ENCODE measurements around the gene CYP4A22. TPM values are rescaled to one million over a fixed set of nuclear protein-coding genes. Genes with fewer than 3 reads are reported as not detected.
"Not testable (repeated sequence)": the region's sequence is repeated elsewhere in the genome, so short reads cannot be mapped to it uniquely, and the experiment has no call there.

Gene CYP4A22
- total RNA-seq, 2 donors from 2014 or later, result not detected

DNA sequence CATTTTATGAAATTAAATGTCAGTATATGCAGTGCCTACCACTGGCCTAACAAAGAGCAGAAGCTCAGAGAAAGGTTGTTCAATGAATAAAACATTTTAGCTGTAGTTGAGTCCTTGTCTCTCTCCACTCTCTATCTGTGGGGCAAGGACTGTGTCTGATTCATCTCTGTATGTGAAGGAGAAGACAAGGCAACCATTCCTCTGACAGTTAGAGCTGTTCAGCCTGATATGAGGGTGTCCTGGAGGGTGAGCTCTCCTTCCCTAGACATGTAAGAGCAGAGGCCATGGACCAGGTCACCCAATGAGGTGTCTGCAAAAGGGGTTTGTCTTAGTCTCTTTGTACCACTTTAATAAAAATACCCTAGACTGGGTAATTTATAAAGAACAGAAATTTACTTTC lies 57.1 kb downstream of the CYP4A22 start:
- H3K27me3 ChIP-seq (replicated peaks; ENCODE audit: insufficient read depth), result no peaks in the 10 kb centered on the region
- H3K4me3 ChIP-seq, result no peak overlapping the region
- no peak for TF ChIP-seq POLR2AphosphoS5 (IDR thresholded peaks at IDR 0.05)
- TF ChIP-seq POLR2A (IDR thresholded peaks at IDR 0.05), result no peak
- TF ChIP-seq, protein P1, sequence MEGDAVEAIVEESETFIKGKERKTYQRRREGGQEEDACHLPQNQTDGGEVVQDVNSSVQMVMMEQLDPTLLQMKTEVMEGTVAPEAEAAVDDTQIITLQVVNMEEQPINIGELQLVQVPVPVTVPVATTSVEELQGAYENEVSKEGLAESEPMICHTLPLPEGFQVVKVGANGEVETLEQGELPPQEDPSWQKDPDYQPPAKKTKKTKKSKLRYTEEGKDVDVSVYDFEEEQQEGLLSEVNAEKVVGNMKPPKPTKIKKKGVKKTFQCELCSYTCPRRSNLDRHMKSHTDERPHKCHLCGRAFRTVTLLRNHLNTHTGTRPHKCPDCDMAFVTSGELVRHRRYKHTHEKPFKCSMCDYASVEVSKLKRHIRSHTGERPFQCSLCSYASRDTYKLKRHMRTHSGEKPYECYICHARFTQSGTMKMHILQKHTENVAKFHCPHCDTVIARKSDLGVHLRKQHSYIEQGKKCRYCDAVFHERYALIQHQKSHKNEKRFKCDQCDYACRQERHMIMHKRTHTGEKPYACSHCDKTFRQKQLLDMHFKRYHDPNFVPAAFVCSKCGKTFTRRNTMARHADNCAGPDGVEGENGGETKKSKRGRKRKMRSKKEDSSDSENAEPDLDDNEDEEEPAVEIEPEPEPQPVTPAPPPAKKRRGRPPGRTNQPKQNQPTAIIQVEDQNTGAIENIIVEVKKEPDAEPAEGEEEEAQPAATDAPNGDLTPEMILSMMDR (IDR thresholded peaks at IDR 0.05), result no peak
- no peaks in the 10 kb centered on the region for H3K36me3 ChIP-seq
- H3K4me1 ChIP-seq (replicated peaks), result no peaks in the 10 kb centered on the region
- intact Hi-C loops (cut with DNase I), result loop anchor here (5.0 to 10.0 kb wide), 2 partner anchors 70 to 228 kb away; no protein-coding TSS in a partner anchor
- no peaks in the 10 kb centered on the region for H3K9me3 ChIP-seq
- DNase-seq (ENCODE audit: low spot score), result no peak
- H3K27ac ChIP-seq, result no peak overlapping the region

DNA sequence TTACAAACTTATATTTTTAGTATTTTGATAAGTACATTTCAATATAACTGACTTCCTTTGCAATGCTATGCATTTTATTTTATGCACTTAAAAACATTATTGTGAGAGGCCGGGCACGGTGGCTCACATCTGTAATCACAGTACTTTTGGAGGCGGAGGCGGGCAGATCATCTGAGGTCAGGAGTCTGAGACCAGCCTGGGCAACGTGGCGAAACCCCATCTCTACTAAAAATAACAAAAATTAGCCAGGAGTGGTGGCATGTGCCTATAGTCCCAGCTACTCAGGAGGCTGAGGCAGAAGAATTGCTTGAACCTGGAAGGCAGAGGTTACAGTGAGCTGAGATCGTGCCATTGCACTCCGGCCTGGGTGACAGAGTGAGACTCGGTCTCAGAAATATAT lies 58.7 kb downstream of the CYP4A22 start:
- intact Hi-C loops (cut with DNase I), result loop anchor here (10.0 kb wide), 1 partner anchor 69 kb away; no protein-coding TSS in a partner anchor
- not testable (repeated sequence) for H3K27me3 ChIP-seq (replicated peaks; ENCODE audit: insufficient read depth)

DNA sequence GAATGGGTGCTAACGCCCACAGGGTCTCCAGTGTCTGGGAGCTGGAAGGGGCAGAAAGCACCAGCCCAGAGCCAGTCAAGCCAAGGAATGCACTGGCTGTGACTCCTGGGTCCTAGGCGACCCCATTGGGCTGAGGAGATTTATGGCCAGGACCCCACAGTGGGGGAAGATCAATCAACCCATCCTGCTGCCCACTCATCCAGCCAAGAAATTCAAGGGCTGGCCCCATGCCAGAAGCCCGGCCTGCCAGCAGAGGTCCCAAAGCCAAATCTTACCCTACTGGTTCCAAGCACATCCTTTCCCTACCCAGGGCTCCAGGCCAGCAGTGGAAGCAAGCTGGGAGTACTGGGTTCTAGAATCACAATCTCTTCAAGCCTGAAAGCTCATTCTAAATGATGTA lies 59.4 kb downstream of the CYP4A22 start:
- Histone ChIP-seq H3K36me3 (no peaks in the 10 kb centered on the region), H3K27ac (no peak overlapping the region), H3K4me3 (no peak overlapping the region), H3K9me3 (no peaks in the 10 kb centered on the region), H3K4me1 (replicated peaks) (no peaks in the 10 kb centered on the region), H3K27me3 (replicated peaks; ENCODE audit: insufficient read depth) (no peaks in the 10 kb centered on the region)
- WGBS, result 44% methylated on average over 3 of the region's 3 CpGs
- TF ChIP-seq POLR2AphosphoS5 (IDR thresholded peaks at IDR 0.05) (no peak), POLR2A (IDR thresholded peaks at IDR 0.05) (no peak)
- TF ChIP-seq, protein P1 (IDR thresholded peaks at IDR 0.05), result no peak
- DNase-seq (ENCODE audit: low spot score), result no peak
- intact Hi-C loops (cut with DNase I), result loop anchor here (10.0 kb wide), 1 partner anchor 68 kb away; no protein-coding TSS in a partner anchor

More for the DNA sequence above, 58.7 kb downstream of the CYP4A22 start:
- WGBS, result 89% methylated on average over 9 of the region's 9 CpGs
- not testable (repeated sequence) for H3K36me3 ChIP-seq; H3K4me1 ChIP-seq (replicated peaks); H3K9me3 ChIP-seq; H3K27ac ChIP-seq; DNase-seq (ENCODE audit: low spot score); H3K4me3 ChIP-seq

DNA sequence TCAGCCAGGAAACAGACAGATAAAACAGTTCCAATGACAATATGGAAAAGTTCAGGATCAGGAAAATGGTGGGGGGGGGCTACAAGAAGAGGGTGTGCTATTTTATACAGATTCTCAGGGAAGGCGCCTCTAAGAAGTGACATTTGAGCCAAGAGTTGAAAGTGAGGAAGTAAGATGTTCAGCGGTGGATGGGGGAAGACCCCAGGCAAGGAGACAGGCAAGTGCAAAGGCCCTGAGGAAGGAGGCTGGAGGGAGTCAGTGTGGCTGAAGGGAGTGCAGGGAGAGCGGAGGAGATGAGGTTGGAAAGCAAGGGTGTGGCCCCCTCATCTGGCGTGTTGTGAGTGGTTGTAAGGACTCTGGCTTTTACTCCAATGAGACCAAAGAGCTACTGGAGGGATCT lies 61.0 kb downstream of the CYP4A22 start:
- TF ChIP-seq, protein P1 (IDR thresholded peaks at IDR 0.05), result no peak
- no peak for TF ChIP-seq POLR2AphosphoS5 (IDR thresholded peaks at IDR 0.05)
- no peak for TF ChIP-seq POLR2A (IDR thresholded peaks at IDR 0.05)
- Histone ChIP-seq H3K27ac (no peak overlapping the region), H3K9me3 (no peaks in the 10 kb centered on the region), H3K27me3 (replicated peaks; ENCODE audit: insufficient read depth) (no peaks in the 10 kb centered on the region), H3K4me1 (replicated peaks) (no peaks in the 10 kb centered on the region), H3K36me3 (no peaks in the 10 kb centered on the region), H3K4me3 (no peak overlapping the region)
- 85% methylated on average over 4 of the region's 4 CpGs for WGBS
- intact Hi-C loops (cut with DNase I), result loop anchor here (10.0 kb wide), 1 partner anchor 67 kb away; no protein-coding TSS in a partner anchor
- no peak for DNase-seq (ENCODE audit: low spot score)

Other genes with a start within 250 kb of the CYP4A22 start
- gene CYP4A11, start 196.0 kb upstream of the CYP4A22 start, total RNA-seq, result not detected
- 10 to 100 TPM; 34.7 TPM for gene CYP4X1, start 113.8 kb upstream of the CYP4A22 start, total RNA-seq
- gene CYP4Z1, start 70.2 kb upstream of the CYP4A22 start, total RNA-seq, result 1 to 10 TPM in 1 of 2 donors, under 1 TPM in 1; 0.87 to 2.0 TPM
- gene PDZK1IP1, start 52.6 kb downstream of the CYP4A22 start, total RNA-seq, result 10 to 100 TPM in 1 of 2 donors, 1 to 10 TPM in 1; 5.9 to 36.1 TPM
- 1 to 10 TPM; 1.0 to 1.8 TPM for gene TAL1, start 94.8 kb downstream of the CYP4A22 start, total RNA-seq
- gene STIL, start 176.7 kb downstream of the CYP4A22 start, total RNA-seq, result 1 to 10 TPM; 1.5 to 5.9 TPM
- 100 to 1,000 TPM in 1 of 2 donors, 10 to 100 TPM in 1; 54.9 to 152 TPM for gene CMPK1, start 196.3 kb downstream of the CYP4A22 start, total RNA-seq